HL-60 (cell line): ENCODE results near the gene TTK.

Source experiments
- DNase-seq, 2 experiments: peaks; one replicate each; pipeline ENCODE4 v3.0.0-alpha.2; 2010 to 2020; ENCODE audit warnings: low read depth in 1 of 2, low spot score in 1 of 2
- H3K27ac ChIP-seq: fragments of 250-450 bp; sonication (Bioruptor Pico); replicated peaks from 2 replicates; pipeline ENCODE4 v1.5.1; 2020; ENCODE audit warnings: mild to moderate bottlenecking, moderate library complexity
- H3K27me3 ChIP-seq: fragments of 250-450 bp; sonication (Bioruptor Pico); 2 replicates; pipeline ENCODE4 v1.5.1; 2021; ENCODE audit warnings: mild to moderate bottlenecking, moderate library complexity; ENCODE audit not compliant: insufficient read depth, poor library complexity, severe bottlenecking
- H3K4me3 ChIP-seq: replicated peaks from 2 replicates; pipeline ENCODE4 v1.5.1; 2011; ENCODE audit warnings: mild to moderate bottlenecking, control low read depth, low read length; ENCODE audit not compliant: insufficient read depth
- CTCF ChIP-seq: IDR thresholded peaks from one replicate; pipeline ENCODE4 v1.5.1; 2011; ENCODE audit warnings: low read length, control low read depth, inconsistent platforms; ENCODE audit not compliant: insufficient read depth
- GABPA ChIP-seq: IDR thresholded peaks from 2 replicates; pipeline ENCODE4 v1.6.1; 2012; ENCODE audit warnings: low read depth
- POLR2AphosphoS5 ChIP-seq: IDR thresholded peaks from 2 replicates; pipeline ENCODE4 v1.6.1; 2012; ENCODE audit warnings: low read depth
- SPI1 ChIP-seq: IDR thresholded peaks from 2 replicates; pipeline ENCODE4 v1.6.1; 2012; ENCODE audit warnings: low read depth, mild to moderate bottlenecking, borderline replicate concordance
- TF ChIP-seq, protein P1 (sequence below): IDR thresholded peaks from 2 replicates; pipeline ENCODE4 v1.6.1; 2012; ENCODE audit warnings: low read depth; ENCODE audit not compliant: insufficient replicate concordance

The TTK gene

GRCh38 chr6:80003826-80004172 lies 650 bp upstream of the TTK start:
- DNase-seq: peak; percentile 27 to 73
- Histone ChIP-seq H3K27ac (peak overlapping the region; percentile 90), H3K27me3 (no peaks in the 10 kb centered on the region), H3K4me3 (peak overlapping the region; percentile 72)
- TF ChIP-seq, protein P1, sequence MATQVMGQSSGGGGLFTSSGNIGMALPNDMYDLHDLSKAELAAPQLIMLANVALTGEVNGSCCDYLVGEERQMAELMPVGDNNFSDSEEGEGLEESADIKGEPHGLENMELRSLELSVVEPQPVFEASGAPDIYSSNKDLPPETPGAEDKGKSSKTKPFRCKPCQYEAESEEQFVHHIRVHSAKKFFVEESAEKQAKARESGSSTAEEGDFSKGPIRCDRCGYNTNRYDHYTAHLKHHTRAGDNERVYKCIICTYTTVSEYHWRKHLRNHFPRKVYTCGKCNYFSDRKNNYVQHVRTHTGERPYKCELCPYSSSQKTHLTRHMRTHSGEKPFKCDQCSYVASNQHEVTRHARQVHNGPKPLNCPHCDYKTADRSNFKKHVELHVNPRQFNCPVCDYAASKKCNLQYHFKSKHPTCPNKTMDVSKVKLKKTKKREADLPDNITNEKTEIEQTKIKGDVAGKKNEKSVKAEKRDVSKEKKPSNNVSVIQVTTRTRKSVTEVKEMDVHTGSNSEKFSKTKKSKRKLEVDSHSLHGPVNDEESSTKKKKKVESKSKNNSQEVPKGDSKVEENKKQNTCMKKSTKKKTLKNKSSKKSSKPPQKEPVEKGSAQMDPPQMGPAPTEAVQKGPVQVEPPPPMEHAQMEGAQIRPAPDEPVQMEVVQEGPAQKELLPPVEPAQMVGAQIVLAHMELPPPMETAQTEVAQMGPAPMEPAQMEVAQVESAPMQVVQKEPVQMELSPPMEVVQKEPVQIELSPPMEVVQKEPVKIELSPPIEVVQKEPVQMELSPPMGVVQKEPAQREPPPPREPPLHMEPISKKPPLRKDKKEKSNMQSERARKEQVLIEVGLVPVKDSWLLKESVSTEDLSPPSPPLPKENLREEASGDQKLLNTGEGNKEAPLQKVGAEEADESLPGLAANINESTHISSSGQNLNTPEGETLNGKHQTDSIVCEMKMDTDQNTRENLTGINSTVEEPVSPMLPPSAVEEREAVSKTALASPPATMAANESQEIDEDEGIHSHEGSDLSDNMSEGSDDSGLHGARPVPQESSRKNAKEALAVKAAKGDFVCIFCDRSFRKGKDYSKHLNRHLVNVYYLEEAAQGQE: peak; percentile 1
- no peak for TF ChIP-seq POLR2AphosphoS5

- TF ChIP-seq POLR2AphosphoS5 (no peak), GABPA (no peak), CTCF (no peak), SPI1 (no peak)
- TF ChIP-seq, protein P1: no peak
- peak overlapping the region; percentile 72 for H3K4me3 ChIP-seq
- no peaks in the 10 kb centered on the region for H3K27me3 ChIP-seq
- no peak for DNase-seq
- peak overlapping the region; percentile 90 for H3K27ac ChIP-seq
Measured at GRCh38 chr6:80005406-80005805, 957 bp downstream of the TTK start.

DNA sequence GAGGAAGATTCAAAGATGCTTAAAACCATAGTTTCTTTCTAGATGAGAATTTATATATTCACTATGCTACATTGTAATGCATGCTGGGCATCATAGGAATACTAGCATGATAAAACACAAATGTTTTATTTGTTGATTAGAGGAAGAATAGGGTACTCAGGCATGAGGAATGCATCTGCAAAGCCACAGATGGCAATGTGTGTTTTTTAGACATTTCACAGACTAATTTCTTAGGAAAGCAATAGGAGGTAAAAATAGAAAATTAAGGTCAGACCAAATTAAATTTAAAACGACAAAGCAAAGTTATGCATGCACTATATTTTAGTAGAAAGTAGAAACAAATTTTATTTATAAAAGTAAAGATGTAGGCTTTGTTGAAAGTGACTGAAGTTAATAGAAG lies 2.1 kb downstream of the TTK start:
- no peak for DNase-seq
- TF ChIP-seq GABPA (no peak), POLR2AphosphoS5 (no peak), CTCF (no peak), SPI1 (no peak)
- TF ChIP-seq, protein P1: no peak
- Histone ChIP-seq H3K4me3 (no peak overlapping the region), H3K27ac (no peak overlapping the region), H3K27me3 (no peaks in the 10 kb centered on the region)

DNA sequence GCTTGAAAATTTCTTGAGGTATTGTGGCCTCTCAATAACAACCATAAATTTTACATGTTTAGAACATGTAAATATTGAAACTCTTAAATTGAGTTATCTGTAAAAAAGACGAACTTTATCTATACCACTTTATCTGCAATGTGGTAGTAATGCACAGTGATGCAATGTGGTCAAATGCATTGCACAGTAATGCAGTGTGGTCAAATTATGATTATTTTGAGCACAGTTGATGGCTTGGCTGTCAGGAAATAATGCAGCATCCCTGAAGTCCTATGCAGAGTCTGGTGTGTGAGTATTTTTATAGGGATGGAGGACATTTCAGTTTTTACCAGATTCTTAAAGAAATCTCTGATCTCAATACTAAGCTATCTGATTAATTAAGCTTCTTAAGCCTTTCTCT lies 5.1 kb downstream of the TTK start:
- Histone ChIP-seq H3K4me3 (no peak overlapping the region), H3K27me3 (no peaks in the 10 kb centered on the region), H3K27ac (no peak overlapping the region)
- no peak for TF ChIP-seq CTCF
- TF ChIP-seq, protein P1: no peak
- no peak for DNase-seq
